GM12892 (cell line): ENCODE data around the gene ME3.

Experiments
- DNase-seq: peaks from one replicate; pipeline ENCODE4 v3.0.0; 2011; ENCODE audit not compliant: insufficient read length
- FAIRE-seq: peaks from 2 replicates; lab custom pipeline; 2011; peaks lifted over from hg19 to GRCh38; lab: Jason Lieb, UNC
- POLR2A ChIP-seq: IDR thresholded peaks from 2 replicates; pipeline ENCODE4 v1.6.1; 2011; ENCODE audit warnings: low read depth, low read length, control low read depth
- POLR2AphosphoS5 ChIP-seq: IDR thresholded peaks from 2 replicates; pipeline ENCODE4 v1.6.1; 2011; ENCODE audit warnings: low read depth, low read length, control low read depth
- TAF1 ChIP-seq: IDR thresholded peaks from 2 replicates; pipeline ENCODE4 v1.6.1; 2011; ENCODE audit warnings: low read depth, mild to moderate bottlenecking, control low read depth, low read length, borderline replicate concordance

Gene ME3

DNA sequence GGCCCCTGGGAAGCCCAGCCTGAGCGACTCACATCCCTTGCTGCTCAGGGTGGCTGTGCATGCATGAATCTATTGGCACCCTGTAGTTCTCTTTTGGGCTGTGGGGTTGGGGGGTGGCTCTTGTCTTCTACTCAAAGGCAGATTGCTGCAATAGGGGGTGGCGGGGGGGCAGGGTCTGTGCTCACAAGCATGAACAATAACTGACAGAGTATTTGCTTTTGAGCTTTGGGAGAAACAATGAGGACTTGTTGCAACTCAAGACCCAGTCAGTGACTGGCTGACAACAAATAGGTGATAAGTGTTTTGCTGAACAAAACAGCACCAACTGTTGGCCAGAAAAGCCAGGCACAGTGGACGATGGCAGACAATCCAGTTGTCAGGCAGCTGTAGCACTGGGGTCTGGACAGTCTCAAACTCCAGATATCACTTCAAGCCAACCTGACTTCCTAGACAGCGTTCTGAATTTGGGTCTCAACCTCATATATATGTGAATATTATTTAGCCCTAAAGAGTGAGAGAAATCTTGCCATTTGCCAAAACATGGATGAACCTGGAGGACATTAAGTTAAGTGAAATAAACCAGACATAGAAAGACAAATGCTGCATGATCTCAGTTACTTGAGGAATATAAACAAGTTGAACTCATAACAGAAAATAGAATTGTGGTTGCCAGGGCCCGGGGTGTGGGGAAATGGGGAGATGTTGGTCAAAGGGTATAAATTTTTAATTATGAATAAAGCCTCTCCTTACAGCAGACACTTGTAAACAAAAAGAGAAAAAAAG is 61.7 kb downstream of the ME3 start:
- TF ChIP-seq POLR2AphosphoS5 (no peak), TAF1 (no peak), POLR2A (no peak)
- no peak for DNase-seq
- no peak for FAIRE-seq

DNA sequence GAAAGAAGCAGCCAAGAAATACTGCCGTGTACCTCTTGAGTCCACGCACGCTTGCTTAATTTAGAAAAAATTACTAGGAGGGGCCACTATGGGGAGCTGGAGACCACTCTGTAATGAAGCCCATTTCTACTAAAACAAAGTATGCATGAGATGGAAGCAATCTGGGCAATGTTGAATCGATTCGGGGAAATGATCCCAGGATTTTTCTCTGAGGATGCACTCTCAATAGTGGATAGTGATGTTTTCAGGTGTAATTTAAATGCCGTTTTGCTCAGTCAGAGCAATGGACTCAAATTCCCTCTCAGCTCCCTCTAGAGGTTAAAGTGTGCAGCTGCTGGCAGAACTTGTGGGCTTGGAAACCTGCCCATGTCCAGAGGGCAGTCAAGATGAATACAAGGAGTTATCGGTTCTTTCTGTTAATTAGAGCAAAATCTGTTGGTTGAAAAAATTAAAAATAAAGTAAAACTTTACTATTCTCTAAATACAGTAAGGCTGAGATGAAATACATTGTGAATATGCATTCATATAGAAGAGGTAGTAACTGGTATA is 64.1 kb downstream of the ME3 start:
- DNase-seq (no peak), FAIRE-seq (peak; percentile 90)
- TF ChIP-seq TAF1 (no peak), POLR2AphosphoS5 (no peak)

- DNase-seq (no peak), FAIRE-seq (peak; percentile 42)
- TF ChIP-seq POLR2A (no peak), TAF1 (no peak), POLR2AphosphoS5 (no peak)
These were observed 65.5 kb downstream of the ME3 start for GRCh38 chr11:86606836-86607481.

DNA sequence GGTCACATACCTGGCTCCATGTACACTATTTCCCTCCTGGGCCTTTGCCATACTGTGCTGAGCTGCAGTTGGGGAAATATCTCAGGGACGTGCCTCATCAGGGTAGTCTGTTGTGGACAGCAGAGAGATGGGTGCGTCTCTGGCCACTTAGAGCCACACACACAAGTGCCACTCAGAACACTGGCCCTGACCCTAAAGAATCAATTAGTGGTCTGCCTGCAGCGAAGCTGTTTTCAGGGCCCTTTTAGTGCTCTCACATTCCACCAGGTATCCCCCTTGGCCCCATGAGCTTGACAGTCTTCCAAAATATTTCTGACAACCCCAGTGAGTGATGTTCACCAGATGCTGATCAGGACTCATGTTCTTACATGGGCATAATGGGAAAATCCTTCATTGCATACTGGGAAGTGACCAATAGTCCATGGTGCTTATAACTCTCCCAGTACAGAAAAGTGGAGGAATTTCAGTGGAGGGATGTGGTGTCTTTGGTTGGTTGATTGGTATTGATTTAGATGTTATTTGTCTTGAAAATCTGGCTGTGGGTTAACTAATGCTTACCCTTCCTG is 66.1 kb downstream of the ME3 start:
- FAIRE-seq (no peak), DNase-seq (no peak)
- TF ChIP-seq POLR2A = no peak
- no peak for TF ChIP-seq POLR2AphosphoS5
- no peak for TF ChIP-seq TAF1

DNA sequence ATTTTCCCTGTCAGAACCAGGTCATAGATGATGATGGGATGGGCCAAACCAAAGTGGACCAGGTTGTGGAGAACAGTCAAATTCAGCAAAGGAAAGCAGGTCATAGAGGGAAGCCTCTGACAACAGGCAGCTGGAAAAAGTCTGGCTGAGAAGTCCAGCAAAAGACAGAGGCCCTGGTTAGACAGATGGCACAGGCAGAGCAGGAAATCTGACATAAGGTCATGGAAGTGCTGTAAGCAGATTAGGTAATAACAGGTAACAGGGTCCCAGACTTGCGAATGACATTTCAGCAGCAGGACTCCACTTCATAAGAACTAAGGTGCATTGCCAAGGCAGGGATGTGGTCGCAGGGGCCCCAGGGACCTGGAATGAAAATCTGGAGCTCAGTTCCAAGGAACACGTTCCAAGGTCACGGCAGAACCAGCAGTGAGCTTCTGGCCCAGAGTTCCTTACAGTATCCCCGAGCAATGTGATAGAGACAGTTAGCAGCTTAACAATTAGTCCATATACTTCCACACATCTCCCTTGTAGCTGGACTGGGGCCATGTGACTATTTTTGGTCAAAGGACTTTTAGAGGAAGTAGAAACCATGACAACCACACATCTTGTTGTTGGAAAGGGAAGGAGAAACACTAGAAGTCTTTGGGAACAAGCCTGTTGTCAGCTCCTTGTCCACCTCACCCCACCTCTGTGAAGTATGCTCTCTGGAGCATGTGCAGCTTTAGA is 75.4 kb downstream of the ME3 start:
- DNase-seq (no peak), FAIRE-seq (no peak)
- TF ChIP-seq POLR2A = no peak

- FAIRE-seq = no peak
- TF ChIP-seq POLR2AphosphoS5 (no peak), TAF1 (no peak)
These were observed 76.5 kb downstream of the ME3 start for GRCh38 chr11:86595955-86596354.

GRCh38 chr11:86595451-86595850 is 77.0 kb downstream of the ME3 start:
- TF ChIP-seq POLR2A = no peak
- TF ChIP-seq TAF1 = no peak
- no peak for TF ChIP-seq POLR2AphosphoS5
- no peak for DNase-seq
- FAIRE-seq = no peak

More at GRCh38 chr11:86595955-86596354, 76.5 kb downstream of the ME3 start:
- DNase-seq = no peak

DNA sequence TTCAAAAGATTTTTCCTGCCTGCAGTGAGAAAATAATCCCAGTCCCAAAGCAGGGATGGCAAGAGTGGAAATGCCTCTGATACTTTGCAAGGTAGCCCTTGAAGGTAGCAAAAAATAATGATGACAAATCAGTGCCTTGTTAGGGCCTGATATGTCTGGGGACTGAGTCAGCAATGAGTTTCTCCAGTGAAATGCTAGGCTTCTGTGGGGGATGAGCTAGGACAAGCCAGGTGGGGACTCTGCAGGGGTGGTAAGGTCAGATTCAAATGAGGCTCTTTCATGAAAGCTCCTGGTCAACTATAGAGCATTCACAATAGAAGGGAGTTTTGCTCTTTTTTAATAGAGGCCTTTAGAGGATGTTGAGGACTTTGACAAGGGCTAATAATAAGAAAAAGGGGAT is 77.7 kb downstream of the ME3 start:
- DNase-seq (no peak), FAIRE-seq (no peak)

GRCh38 chr11:86593833-86594232 is 78.6 kb downstream of the ME3 start:
- DNase-seq (no peak), FAIRE-seq (no peak)
- TF ChIP-seq TAF1 = no peak
- no peak for TF ChIP-seq POLR2AphosphoS5
- no peak for TF ChIP-seq POLR2A

More for the DNA sequence above, 77.7 kb downstream of the ME3 start:
- TF ChIP-seq TAF1 (no peak), POLR2AphosphoS5 (no peak), POLR2A (no peak)

DNA sequence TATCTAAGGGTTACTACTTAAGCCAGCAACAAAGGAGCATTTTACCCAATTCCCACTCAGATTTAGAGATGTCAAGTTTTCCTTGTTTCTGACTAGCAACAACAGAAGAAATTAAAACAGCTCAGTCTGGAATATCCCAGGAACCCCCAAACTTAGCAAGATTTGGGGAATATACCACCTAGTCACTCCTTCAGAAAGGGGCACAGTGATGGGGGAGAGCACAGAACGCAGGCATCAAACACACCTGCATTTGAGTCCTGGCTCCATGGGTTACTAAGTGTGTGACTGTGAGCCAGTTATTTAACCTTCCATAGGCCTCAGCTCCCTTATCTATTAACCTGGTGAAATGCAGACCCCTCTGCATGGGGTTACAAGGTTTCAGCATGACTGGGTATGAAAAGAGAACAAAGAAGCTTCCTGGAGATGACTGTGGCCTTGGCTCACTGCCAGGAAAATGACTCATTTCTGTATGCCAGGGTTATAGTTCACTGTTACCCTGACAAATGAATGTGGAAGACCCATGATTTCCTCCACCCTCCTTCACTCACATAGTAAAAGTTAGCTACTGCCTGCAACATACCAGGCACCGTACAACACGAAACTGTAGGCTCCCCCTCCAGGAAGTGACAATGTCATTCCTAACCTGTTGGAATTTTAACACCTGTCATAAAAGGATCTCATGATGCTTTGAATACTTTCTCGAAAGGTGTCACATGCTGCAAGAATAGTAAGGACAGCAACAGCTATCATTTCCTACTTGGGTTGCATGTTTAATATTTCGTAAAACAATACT is 79.6 kb downstream of the ME3 start:
- FAIRE-seq (peak; percentile 89), DNase-seq (peak; percentile 16)
- TF ChIP-seq TAF1 (no peak), POLR2AphosphoS5 (no peak), POLR2A (no peak)

- no peak for DNase-seq
- no peak for FAIRE-seq
- TF ChIP-seq POLR2AphosphoS5 = no peak
- no peak for TF ChIP-seq TAF1
- TF ChIP-seq POLR2A = no peak
These were observed 80.3 kb downstream of the ME3 start for GRCh38 chr11:86592047-86592591.
